DOHH2 (cell line): ENCODE measurements around the gene EML1.

Source experiments
- CTCF ChIP-seq: fragments of 200-600 bp; sonication (generic); IDR thresholded peaks from one replicate; pipeline ENCODE4 v1.5.1; 2014; ENCODE audit warnings: antibody characterized with exemption, mild to moderate bottlenecking, low read depth, low read length; ENCODE audit not compliant: poor library complexity, severe bottlenecking
- EZH2phosphoT487 ChIP-seq: fragments of 200-600 bp; sonication (generic); IDR thresholded peaks from 2 replicates; pipeline ENCODE4 v1.6.1; 2017; ENCODE audit warnings: borderline replicate concordance, mild to moderate bottlenecking, antibody characterized with exemption, low read length, moderate library complexity, mixed read lengths

GRCh38 chr14:99989032-99989431, 195.8 kb downstream of the EML1 start:
- TF ChIP-seq CTCF, result no peak
- TF ChIP-seq EZH2phosphoT487, result no peak
